IMR-90 (cell line): Measurements from ENCODE around the gene NRIP1. TPM values are rescaled to one million over a fixed set of nuclear protein-coding genes. Genes with fewer than 3 reads are reported as not detected.

Experiments used
- ATAC-seq: fragments of 200-7000 bp; cut with Tn5 transposase; 2 replicates; pipeline ENCODE4 v1.9.1; 2020; ENCODE audit warnings: low read depth, mild to moderate bottlenecking, moderate library complexity
- BruUV-seq: library from RNA; stranded (reverse); fragments of 400-500 nt; replicated peaks from 2 replicates; lab custom pipeline; 2021; lab: Mats Ljungman, UMichigan
- CTCF ChIA-PET: fragments of 300-600 bp; formaldehyde crosslinking; extraction: SDS; loops from one replicate; lab custom pipeline; 2021; ENCODE audit warnings: antibody characterized with exemption; lab: Yijun Ruan, JAX
- POLR2A ChIA-PET: fragments of 300-600 bp; sonication (Branson Sonifier 250); formaldehyde crosslinking; loops from one replicate; lab custom pipeline; 2022; ENCODE audit warnings: antibody characterized with exemption; ENCODE audit not compliant: unreplicated experiment; lab: Charles Lee
- DNase-seq: peaks from one replicate; pipeline ENCODE4 v3.0.0; 2013
- H2AFZ ChIP-seq: replicated peaks from 2 replicates; pipeline ENCODE3; 2013; ENCODE audit warnings: low read length, mild to moderate bottlenecking; ENCODE audit not compliant: poor library complexity
- H2AK5ac ChIP-seq: 2 replicates; pipeline ENCODE4 v1.6.1; 2013; ENCODE audit warnings: low read depth, low read length, inconsistent platforms
- H2AK9ac ChIP-seq: replicated peaks from 2 replicates; pipeline ENCODE3; 2013; ENCODE audit warnings: mild to moderate bottlenecking, low read depth, low read length, moderate library complexity; ENCODE audit not compliant: poor library complexity
- H2BK120ac ChIP-seq: 2 replicates; pipeline ENCODE4 v1.6.1; 2013; ENCODE audit warnings: low read depth, low read length, inconsistent platforms
- H2BK15ac ChIP-seq: 3 replicates; pipeline ENCODE4 v1.6.1; 2013; ENCODE audit warnings: low read depth, low read length, inconsistent platforms
- H2BK20ac ChIP-seq: 2 replicates; pipeline ENCODE4 v1.6.1; 2013; ENCODE audit warnings: low read depth, mild to moderate bottlenecking, inconsistent platforms, low read length, moderate library complexity
- H2BK5ac ChIP-seq: 2 replicates; pipeline ENCODE4 v1.6.1; 2013; ENCODE audit warnings: mild to moderate bottlenecking, low read depth, low read length, inconsistent platforms; ENCODE audit not compliant: poor library complexity, severe bottlenecking
- H3K14ac ChIP-seq: replicated peaks from 2 replicates; pipeline ENCODE4 v1.6.1; 2013; ENCODE audit warnings: low read depth, low read length, inconsistent platforms
- H3K18ac ChIP-seq: 2 replicates; pipeline ENCODE4 v1.6.1; 2013; ENCODE audit warnings: low read depth, low read length, control low read depth
- H3K23ac ChIP-seq: 2 replicates; pipeline ENCODE4 v1.6.1; 2013; ENCODE audit warnings: low read depth, low read length, inconsistent platforms
- H3K27ac ChIP-seq: 2 replicates; pipeline ENCODE4 v1.5.1; 2013; ENCODE audit warnings: mild to moderate bottlenecking, control low read depth, low read length; ENCODE audit not compliant: insufficient read depth
- H3K27me3 ChIP-seq: 2 replicates; pipeline ENCODE4 v1.6.1; 2013; ENCODE audit warnings: low read length; ENCODE audit not compliant: control insufficient read depth, insufficient read depth
- H3K36me3 ChIP-seq: 2 replicates; pipeline ENCODE4 v1.6.1; 2013; ENCODE audit warnings: low read length, mixed read lengths; ENCODE audit not compliant: control insufficient read depth, insufficient read depth
- H3K4ac ChIP-seq: 2 replicates; pipeline ENCODE4 v1.6.1; 2013; ENCODE audit warnings: low read depth, low read length, inconsistent platforms
- H3K4me1 ChIP-seq: 2 replicates; pipeline ENCODE4 v1.6.1; 2013; ENCODE audit warnings: low read length, mixed read lengths; ENCODE audit not compliant: control insufficient read depth, insufficient read depth
- H3K4me2 ChIP-seq: 2 replicates; pipeline ENCODE4 v1.6.1; 2013; ENCODE audit warnings: low read depth, mild to moderate bottlenecking, control low read depth, low read length, moderate library complexity
- H3K4me3 ChIP-seq: 2 replicates; pipeline ENCODE4 v1.5.1; 2013; ENCODE audit warnings: low read depth, mild to moderate bottlenecking, control low read depth, low read length, moderate library complexity; ENCODE audit not compliant: insufficient read depth
- H3K56ac ChIP-seq: 2 replicates; pipeline ENCODE4 v1.6.1; 2013; ENCODE audit warnings: low read length, inconsistent platforms; ENCODE audit not compliant: insufficient read depth; ENCODE audit errors: extremely low read depth
- H3K79me1 ChIP-seq, 2 experiments: 2 replicates each; pipeline ENCODE4 v1.6.1; 2013; ENCODE audit warnings: low read length in 2 of 2, inconsistent platforms in 1 of 2, low read depth in 1 of 2
- H3K9ac ChIP-seq: 2 replicates; pipeline ENCODE4 v1.6.1; 2013; ENCODE audit warnings: low read depth, low read length, control low read depth
- H3K9me1 ChIP-seq: 2 replicates; pipeline ENCODE4 v1.6.1; 2013; ENCODE audit warnings: low read length, inconsistent platforms; ENCODE audit not compliant: insufficient read depth
- H3K9me3 ChIP-seq: 2 replicates; pipeline ENCODE4 v1.6.1; 2013; ENCODE audit warnings: low read length; ENCODE audit not compliant: control insufficient read depth, insufficient read depth
- H4K20me1 ChIP-seq: 2 replicates; pipeline ENCODE4 v1.6.1; 2013; ENCODE audit warnings: low read length, inconsistent platforms; ENCODE audit not compliant: insufficient read depth
- H4K5ac ChIP-seq: 2 replicates; pipeline ENCODE4 v1.6.1; 2013; ENCODE audit warnings: mild to moderate bottlenecking, low read depth, low read length, control low read depth
- H4K8ac ChIP-seq, 2 experiments: 2 replicates each; pipeline ENCODE4 v1.6.1; 2013; ENCODE audit warnings: low read depth in 2 of 2, low read length in 2 of 2, control low read depth in 1 of 2, inconsistent platforms in 1 of 2
- H4K91ac ChIP-seq: 2 replicates; pipeline ENCODE4 v1.6.1; 2013; ENCODE audit warnings: low read depth, low read length, inconsistent platforms; ENCODE audit not compliant: insufficient read depth
- BHLHE40 ChIP-seq: fragments of 150-350 bp; IDR thresholded peaks from 2 replicates; pipeline ENCODE4 v1.6.1; 2016; ENCODE audit warnings: mild to moderate bottlenecking, low read depth, low read length
- CEBPB ChIP-seq: IDR thresholded peaks from 2 replicates; pipeline ENCODE4 v1.6.1; 2012; ENCODE audit warnings: low read depth, low read length, improper control_type of control experiment
- CHD1 ChIP-seq: IDR thresholded peaks from 2 replicates; pipeline ENCODE4 v1.6.1; 2012; ENCODE audit warnings: low read depth, low read length, improper control_type of control experiment
- CTCF ChIP-seq: conservative IDR thresholded peaks from 2 replicates; pipeline ENCODE4 v1.5.1; 2012; ENCODE audit warnings: mild to moderate bottlenecking, low read depth, low read length, improper control_type of control experiment
- ELK1 ChIP-seq: fragments of 150-350 bp; IDR thresholded peaks from 2 replicates; pipeline ENCODE4 v1.6.1; 2016; ENCODE audit warnings: low read depth, mild to moderate bottlenecking, low read length, moderate library complexity, borderline replicate concordance
- FOS ChIP-seq: fragments of 150-350 bp; IDR thresholded peaks from 2 replicates; pipeline ENCODE4 v1.6.1; 2016; ENCODE audit warnings: low read depth, low read length
- MAZ ChIP-seq: IDR thresholded peaks from 2 replicates; pipeline ENCODE4 v1.6.1; 2012; ENCODE audit warnings: low read depth, mild to moderate bottlenecking, low read length, improper control_type of control experiment, moderate library complexity, borderline replicate concordance
- MXI1 ChIP-seq: IDR thresholded peaks from 2 replicates; pipeline ENCODE4 v1.6.1; 2012; ENCODE audit warnings: low read depth, mild to moderate bottlenecking, low read length, moderate library complexity, borderline replicate concordance
- NFE2L2 ChIP-seq: fragments of 150-350 bp; IDR thresholded peaks from 2 replicates; pipeline ENCODE4 v1.6.1; 2016; ENCODE audit warnings: low read depth, mild to moderate bottlenecking, low read length
- POLR2A ChIP-seq: IDR thresholded peaks from 2 replicates; pipeline ENCODE4 v1.6.1; 2012; ENCODE audit warnings: mild to moderate bottlenecking, low read depth, low read length
- RCOR1 ChIP-seq: IDR thresholded peaks from 2 replicates; pipeline ENCODE4 v1.6.1; 2012; ENCODE audit warnings: mild to moderate bottlenecking, low read length, improper control_type of control experiment; ENCODE audit not compliant: insufficient replicate concordance
- RFX5 ChIP-seq: IDR thresholded peaks from 2 replicates; pipeline ENCODE4 v1.8.0; 2012; ENCODE audit warnings: low read depth, mild to moderate bottlenecking, low read length, moderate library complexity
- SMC3 ChIP-seq: fragments of 150-350 bp; IDR thresholded peaks from 2 replicates; pipeline ENCODE4 v1.6.1; 2016; ENCODE audit warnings: low read depth, mild to moderate bottlenecking, antibody characterized with exemption, low read length, moderate library complexity
- WGBS, 2 experiments: methylation state at CpG; one replicate each; pipeline versions ENCODE4 v1.1.5 to v1.1.7; 2013; ENCODE audit warnings: missing lambda C conversion rate in 2 of 2; ENCODE audit not compliant: insufficient read length in 1 of 2; ENCODE audit errors: extremely low coverage in 2 of 2; 5-methylcytosine and 5-hydroxymethylcytosine counted together
- dilution Hi-C: fragments of 300-500 bp; cut with HindIII; formaldehyde crosslinking; loops from one replicate; pipeline ENCODE4 v1.14.3; 2018; ENCODE audit warnings: low sequenced_read_pairs; ENCODE audit not compliant: unreplicated experiment
- in situ Hi-C: fragments of 300-500 bp; cut with MboI; formaldehyde crosslinking; loops from 3 replicates; pipeline ENCODE4 v1.14.3; 2019; ENCODE audit warnings: low sequenced_read_pairs, inconsistent platforms, mixed read lengths
- intact Hi-C: fragments of 100-400 bp; cut with micrococcal nuclease; formaldehyde crosslinking; loops from 2 replicates; pipeline ENCODE4 v1.10.0; 2022
- polyA plus RNA-seq, 3 experiments: library from polyadenylated mRNA; depleted of rRNA; stranded (reverse); fragments of >200 nt; gene quantifications; 2 replicates each; pipeline ENCODE4 v1.2.3, GENCODE V29; 2012; ENCODE audit warnings: low replicate concordance in 1 of 3
- total RNA-seq: library from RNA; depleted of rRNA; stranded (reverse); fragments of >200 nt; gene quantifications from 2 replicates; pipeline ENCODE4 v1.2.3, GENCODE V29; 2012

The NRIP1 gene
- total and polyA plus RNA-seq, 2 of the 4 experiments (the other 2 are of a cell fraction), result 9.6 to 73.8 TPM

GRCh38 chr21:15062606-15062965 lies 2.2 kb downstream of the NRIP1 start (continued):
- no peak for TF ChIP-seq CTCF

GRCh38 chr21:15061747-15062605 lies 2.8 kb downstream of the NRIP1 start:
- H3K14ac ChIP-seq, result no peak overlapping the region; the same call in 1 of the 2 replicates
- H3K9ac ChIP-seq, result peak overlapping the region; percentile 19; the same call in 1 of the 2 replicates
- peak overlapping the region; percentile 71 for H3K4me2 ChIP-seq
- no peak overlapping the region for H3K56ac ChIP-seq
- peak overlapping the region; percentile 59; the same call in 1 of the 2 replicates for H3K23ac ChIP-seq
- in situ Hi-C loops, result loop anchor here (10.0 kb wide), 1 partner anchor 187 kb away; no protein-coding TSS in a partner anchor
- no peak overlapping the region for H4K91ac ChIP-seq
- peaks cover 4% of the 10 kb centered on the region for H3K9me1 ChIP-seq
- no peak overlapping the region for H2BK20ac ChIP-seq
- intact Hi-C loops, result loop anchor here (2.0 to 5.0 kb wide), 3 partner anchors 51 to 145 kb away; no protein-coding TSS in a partner anchor
- H3K18ac ChIP-seq, result no peak overlapping the region; the same call in 1 of the 2 replicates
- H3K27me3 ChIP-seq, result no peaks in the 10 kb centered on the region
- peaks cover 3% of the 10 kb centered on the region for H3K4me1 ChIP-seq
- no peak overlapping the region for H2AFZ ChIP-seq
- no CpG with 5 or more reads among the region's 6 CpGs for WGBS, 2 experiments
- H2BK15ac ChIP-seq, result no peak overlapping the region
- H3K4ac ChIP-seq, result no peak overlapping the region
- ATAC-seq (no peak), DNase-seq (no peak)
- H3K79me1 ChIP-seq, result peaks cover 0 to 15% of the 10 kb centered on the region in 2 experiments; a peak in 2 of 4 replicates
- H4K5ac ChIP-seq, result no peak overlapping the region
- dilution Hi-C loops, result no loop called here
- no peak overlapping the region for H2AK9ac ChIP-seq
- H3K4me3 ChIP-seq, result 0 out of 2 replicates have a peak overlapping the region, but pooled peaks have one; percentile 99
- BruUV-seq, result no TSS peak
- H4K20me1 ChIP-seq, result peaks cover 49% of the 10 kb centered on the region
- ChIA-PET CTCF (interaction anchor here (0.6 kb wide), 1 partner anchor 89 kb away, joined by 3 read pairs; no protein-coding TSS in a partner anchor), POLR2A (no interaction called here)
- no peak overlapping the region; the same call in 1 of the 2 replicates for H3K27ac ChIP-seq
- no peak overlapping the region for H2AK5ac ChIP-seq
- no peak overlapping the region; a peak in 1 of 4 replicates for H4K8ac ChIP-seq
- H3K36me3 ChIP-seq, result no peaks in the 10 kb centered on the region
- no peaks in the 10 kb centered on the region for H3K9me3 ChIP-seq
- H2BK5ac ChIP-seq, result peak overlapping the region; percentile 90
- no peak overlapping the region for H2BK120ac ChIP-seq
- TF ChIP-seq ELK1 (no peak), MAZ (no peak), SMC3 (no peak), RCOR1 (no peak), RFX5 (no peak), POLR2A (no peak), FOS (no peak), CEBPB (no peak), BHLHE40 (no peak), CHD1 (no peak), NFE2L2 (no peak), MXI1 (no peak)
